ENCODE results near the gene TTC3. TPM values are rescaled to one million over a fixed set of nuclear protein-coding genes. Genes with fewer than 3 reads are reported as not detected.
"Not testable (repeated sequence)": the region's sequence is repeated elsewhere in the genome, so short reads cannot be mapped to it uniquely, and the experiment has no call there.

TTC3 gene
- total and polyA plus RNA-seq, 2 donors from 2014 or later: 22.3 to 102 TPM

DNA sequence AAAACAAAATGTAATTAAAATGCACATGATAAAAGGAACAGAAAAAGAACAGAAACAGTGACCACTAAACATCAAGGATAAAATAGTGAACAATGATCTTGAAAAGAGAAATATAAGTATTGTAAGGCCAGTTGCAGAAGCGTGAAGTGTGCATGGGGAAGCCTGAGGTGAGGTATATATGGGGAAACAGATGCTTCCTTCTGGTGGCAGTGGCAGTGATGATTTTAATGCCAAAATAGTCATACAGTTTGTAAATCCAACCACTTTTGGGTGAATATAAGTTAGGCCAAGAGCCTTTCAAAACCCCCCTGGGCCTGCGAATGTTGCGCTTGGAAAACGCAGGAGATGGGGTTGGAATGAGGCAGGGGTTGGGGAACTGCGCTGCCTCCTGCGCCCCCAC is 27.3 kb downstream of the TTC3 start:
- H3K4me3 ChIP-seq (ENCODE audit: low read length in 3 of 3): no peak overlapping the region
- FAIRE-seq (no peak), DNase-seq (no peak)
- intact Hi-C loops (cut with DNase I): no loop called here
- peaks cover 2 to 24% (median 16%) of the 10 kb centered on the region in 3 donors for H3K36me3 ChIP-seq (ENCODE audit: control insufficient read depth in 2 of 3, insufficient read depth in 3 of 3, low read length in 3 of 3)
- no peak overlapping the region for H3K27ac ChIP-seq (ENCODE audit: low read depth in 2 of 2, low read length in 2 of 2)
- H3K9ac ChIP-seq (ENCODE audit: low read length in 3 of 3): no peak overlapping the region
- no peaks in the 10 kb centered on the region for H3K9me3 ChIP-seq (ENCODE audit: control insufficient read depth in 2 of 3, insufficient read depth in 1 of 3, low read length in 3 of 3)
- peaks cover 0 to 5% (median 0%) of the 10 kb centered on the region in 3 donors for H3K4me1 ChIP-seq (ENCODE audit: control insufficient read depth in 2 of 3, insufficient read depth in 2 of 3, low read depth in 1 of 3, low read length in 3 of 3)
- TF ChIP-seq, protein P1, sequence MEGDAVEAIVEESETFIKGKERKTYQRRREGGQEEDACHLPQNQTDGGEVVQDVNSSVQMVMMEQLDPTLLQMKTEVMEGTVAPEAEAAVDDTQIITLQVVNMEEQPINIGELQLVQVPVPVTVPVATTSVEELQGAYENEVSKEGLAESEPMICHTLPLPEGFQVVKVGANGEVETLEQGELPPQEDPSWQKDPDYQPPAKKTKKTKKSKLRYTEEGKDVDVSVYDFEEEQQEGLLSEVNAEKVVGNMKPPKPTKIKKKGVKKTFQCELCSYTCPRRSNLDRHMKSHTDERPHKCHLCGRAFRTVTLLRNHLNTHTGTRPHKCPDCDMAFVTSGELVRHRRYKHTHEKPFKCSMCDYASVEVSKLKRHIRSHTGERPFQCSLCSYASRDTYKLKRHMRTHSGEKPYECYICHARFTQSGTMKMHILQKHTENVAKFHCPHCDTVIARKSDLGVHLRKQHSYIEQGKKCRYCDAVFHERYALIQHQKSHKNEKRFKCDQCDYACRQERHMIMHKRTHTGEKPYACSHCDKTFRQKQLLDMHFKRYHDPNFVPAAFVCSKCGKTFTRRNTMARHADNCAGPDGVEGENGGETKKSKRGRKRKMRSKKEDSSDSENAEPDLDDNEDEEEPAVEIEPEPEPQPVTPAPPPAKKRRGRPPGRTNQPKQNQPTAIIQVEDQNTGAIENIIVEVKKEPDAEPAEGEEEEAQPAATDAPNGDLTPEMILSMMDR (IDR thresholded peaks at IDR 0.05; ENCODE audit: borderline replicate concordance, extremely low read depth, insufficient read depth): no peak
- no peaks in the 10 kb centered on the region for H3K27me3 ChIP-seq (ENCODE audit: control insufficient read depth, insufficient read depth, low read length)

DNA sequence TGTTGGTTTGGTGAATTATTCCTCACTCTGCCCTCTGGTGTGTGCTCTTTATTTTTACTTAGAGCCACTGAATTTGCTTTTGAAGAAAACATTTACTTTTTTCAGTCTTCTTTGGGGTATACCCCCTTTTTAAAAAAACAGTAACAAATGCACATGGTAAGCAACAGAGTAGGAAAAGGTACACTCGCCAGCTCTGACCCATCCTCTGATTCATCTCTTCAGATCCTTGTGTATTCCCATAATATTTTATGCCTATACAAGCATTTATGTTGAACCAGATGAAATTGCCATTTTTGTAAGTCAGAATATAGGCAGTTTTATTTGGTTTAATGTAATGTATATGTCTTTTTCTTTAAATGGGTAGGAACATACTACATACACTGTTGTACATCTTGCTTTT is 28.3 kb downstream of the TTC3 start:
- Histone ChIP-seq H3K27me3 (ENCODE audit: control insufficient read depth, insufficient read depth, low read length) (no peaks in the 10 kb centered on the region), H3K9ac (ENCODE audit: low read length in 3 of 3) (no peak overlapping the region), H3K27ac (ENCODE audit: low read depth in 2 of 2, low read length in 2 of 2) (no peak overlapping the region), H3K4me1 (ENCODE audit: control insufficient read depth in 2 of 3, insufficient read depth in 2 of 3, low read depth in 1 of 3, low read length in 3 of 3) (peaks cover 0 to 5% (median 0%) of the 10 kb centered on the region in 3 donors), H3K4me3 (ENCODE audit: low read length in 3 of 3) (no peak overlapping the region), H3K36me3 (ENCODE audit: control insufficient read depth in 2 of 3, insufficient read depth in 3 of 3, low read length in 3 of 3) (peaks cover 0 to 15% (median 14%) of the 10 kb centered on the region in 3 donors), H3K9me3 (ENCODE audit: control insufficient read depth in 2 of 3, insufficient read depth in 1 of 3, low read length in 3 of 3) (no peaks in the 10 kb centered on the region)
- intact Hi-C loops (cut with DNase I): no loop called here
- TF ChIP-seq, protein P1 (IDR thresholded peaks at IDR 0.05; ENCODE audit: borderline replicate concordance, extremely low read depth, insufficient read depth): no peak
- FAIRE-seq: no peak
- DNase-seq: no peak

DNA sequence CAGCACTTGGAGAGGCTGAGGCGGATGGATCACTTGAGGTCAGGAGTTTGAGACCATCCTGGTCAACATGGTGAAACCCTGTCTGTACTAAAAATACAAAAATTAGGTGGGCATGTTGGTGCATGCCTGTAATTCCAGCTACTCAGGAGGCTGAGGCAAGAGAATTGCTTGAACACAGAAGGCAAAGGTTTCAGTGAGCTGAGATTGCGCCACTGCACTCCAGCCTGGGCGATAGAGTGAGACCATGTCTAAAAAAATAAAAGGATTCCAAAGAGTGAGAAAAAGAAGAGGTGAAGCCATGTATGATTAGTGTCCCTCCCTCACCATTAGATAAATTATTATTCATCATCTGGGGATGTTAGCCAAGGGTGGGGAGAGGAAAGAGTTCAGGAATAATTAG is 29.7 kb downstream of the TTC3 start:
- H3K9me3 ChIP-seq (ENCODE audit: control insufficient read depth in 2 of 3, insufficient read depth in 1 of 3, low read length in 3 of 3); H3K27ac ChIP-seq (ENCODE audit: low read depth in 2 of 2, low read length in 2 of 2); DNase-seq; H3K27me3 ChIP-seq (ENCODE audit: control insufficient read depth, insufficient read depth, low read length); H3K4me1 ChIP-seq (ENCODE audit: control insufficient read depth in 2 of 3, insufficient read depth in 2 of 3, low read depth in 1 of 3, low read length in 3 of 3); H3K4me3 ChIP-seq (ENCODE audit: low read length in 3 of 3); intact Hi-C loops (cut with DNase I); H3K9ac ChIP-seq (ENCODE audit: low read length in 3 of 3); FAIRE-seq: not testable (repeated sequence)
- H3K36me3 ChIP-seq (ENCODE audit: control insufficient read depth in 2 of 3, insufficient read depth in 3 of 3, low read length in 3 of 3): peaks cover 0 to 10% (median 10%) of the 10 kb centered on the region in 3 donors

DNA sequence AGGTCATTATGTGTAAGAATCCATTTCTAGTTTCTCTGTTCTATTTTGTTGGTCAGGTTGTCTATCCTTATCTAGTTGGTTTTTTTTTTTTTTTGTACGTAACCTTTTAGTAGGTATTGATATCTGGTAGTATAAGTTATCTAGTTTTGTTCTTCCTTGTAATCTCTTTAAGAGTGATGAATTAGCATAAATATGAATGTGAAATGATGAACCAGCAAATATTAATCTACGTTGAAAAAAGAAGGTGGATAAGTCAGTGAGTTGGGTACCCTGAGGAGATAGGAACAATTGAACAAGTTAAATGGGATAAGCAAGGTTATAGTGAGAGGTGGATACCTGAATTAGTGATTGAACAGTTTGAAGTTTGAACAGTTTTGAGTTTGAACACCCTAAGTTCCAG is 33.9 kb downstream of the TTC3 start:
- no peak overlapping the region for H3K4me3 ChIP-seq (ENCODE audit: low read length in 3 of 3)
- DNase-seq (no peak), FAIRE-seq (no peak)
- peaks cover 2 to 7% (median 4%) of the 10 kb centered on the region in 3 donors for H3K36me3 ChIP-seq (ENCODE audit: control insufficient read depth in 2 of 3, insufficient read depth in 3 of 3, low read length in 3 of 3)
- H3K27me3 ChIP-seq (ENCODE audit: control insufficient read depth, insufficient read depth, low read length): no peaks in the 10 kb centered on the region
- peaks cover 0 to 2% (median 0%) of the 10 kb centered on the region in 3 donors for H3K9me3 ChIP-seq (ENCODE audit: control insufficient read depth in 2 of 3, insufficient read depth in 1 of 3, low read length in 3 of 3)
- H3K4me1 ChIP-seq (ENCODE audit: control insufficient read depth in 2 of 3, insufficient read depth in 2 of 3, low read depth in 1 of 3, low read length in 3 of 3): peaks cover 0 to 5% (median 0%) of the 10 kb centered on the region in 3 donors
- intact Hi-C loops (cut with DNase I): no loop called here
- no peak overlapping the region for H3K9ac ChIP-seq (ENCODE audit: low read length in 3 of 3)
- H3K27ac ChIP-seq (ENCODE audit: low read depth in 2 of 2, low read length in 2 of 2): no peak overlapping the region
- TF ChIP-seq, protein P1 (IDR thresholded peaks at IDR 0.05; ENCODE audit: borderline replicate concordance, extremely low read depth, insufficient read depth): no peak

DNA sequence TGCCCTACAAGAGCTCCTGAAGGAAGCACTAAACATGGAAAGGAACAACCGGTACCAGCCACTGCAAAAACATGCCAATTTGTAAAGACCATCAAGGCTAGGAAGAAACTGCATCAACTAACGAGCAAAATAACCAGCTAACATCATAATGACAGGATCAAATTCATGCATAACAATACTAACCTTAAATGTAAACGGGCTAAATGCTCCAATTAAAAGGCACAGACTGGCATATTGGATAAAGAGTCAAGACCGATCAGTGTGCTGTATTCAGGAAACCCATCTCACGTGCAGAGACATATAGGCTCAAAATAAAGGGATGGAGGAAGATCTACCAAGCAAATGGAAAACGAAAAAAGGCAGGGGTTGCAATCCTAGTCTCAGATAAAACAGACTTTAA is 38.0 kb downstream of the TTC3 start:
- DNase-seq; H3K27me3 ChIP-seq (ENCODE audit: control insufficient read depth, insufficient read depth, low read length); H3K36me3 ChIP-seq (ENCODE audit: control insufficient read depth in 2 of 3, insufficient read depth in 3 of 3, low read length in 3 of 3); H3K9ac ChIP-seq (ENCODE audit: low read length in 3 of 3); FAIRE-seq; H3K9me3 ChIP-seq (ENCODE audit: control insufficient read depth in 2 of 3, insufficient read depth in 1 of 3, low read length in 3 of 3); H3K4me3 ChIP-seq (ENCODE audit: low read length in 3 of 3); H3K4me1 ChIP-seq (ENCODE audit: control insufficient read depth in 2 of 3, insufficient read depth in 2 of 3, low read depth in 1 of 3, low read length in 3 of 3); intact Hi-C loops (cut with DNase I); H3K27ac ChIP-seq (ENCODE audit: low read depth in 2 of 2, low read length in 2 of 2): not testable (repeated sequence)

DNA sequence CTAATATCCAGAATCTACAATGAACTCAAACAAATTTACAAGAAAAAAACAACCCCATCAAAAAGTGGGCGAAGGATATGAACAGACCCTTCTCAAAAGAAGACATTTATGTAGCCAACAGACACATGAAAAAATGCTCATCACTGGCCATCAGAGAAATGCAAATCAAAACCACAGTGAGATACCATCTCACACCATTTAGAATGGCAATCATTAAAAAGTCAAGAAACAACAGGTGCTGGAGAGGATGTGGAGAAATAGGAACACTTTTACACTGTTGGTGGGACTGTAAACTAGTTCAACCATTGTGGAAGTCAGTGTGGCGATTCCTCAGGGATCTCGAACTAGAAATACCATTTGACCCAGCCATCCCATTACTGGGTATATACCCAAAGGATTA is 41.2 kb downstream of the TTC3 start:
- H3K4me1 ChIP-seq (ENCODE audit: control insufficient read depth in 2 of 3, insufficient read depth in 2 of 3, low read depth in 1 of 3, low read length in 3 of 3); DNase-seq; intact Hi-C loops (cut with DNase I); H3K9ac ChIP-seq (ENCODE audit: low read length in 3 of 3); H3K9me3 ChIP-seq (ENCODE audit: control insufficient read depth in 2 of 3, insufficient read depth in 1 of 3, low read length in 3 of 3); H3K27ac ChIP-seq (ENCODE audit: low read depth in 2 of 2, low read length in 2 of 2); FAIRE-seq; H3K27me3 ChIP-seq (ENCODE audit: control insufficient read depth, insufficient read depth, low read length); H3K4me3 ChIP-seq (ENCODE audit: low read length in 3 of 3); H3K36me3 ChIP-seq (ENCODE audit: control insufficient read depth in 2 of 3, insufficient read depth in 3 of 3, low read length in 3 of 3): not testable (repeated sequence)

Measured in kidney (tissue), 14 donors.